ENCODE data around the gene PTDSS2.

DNA sequence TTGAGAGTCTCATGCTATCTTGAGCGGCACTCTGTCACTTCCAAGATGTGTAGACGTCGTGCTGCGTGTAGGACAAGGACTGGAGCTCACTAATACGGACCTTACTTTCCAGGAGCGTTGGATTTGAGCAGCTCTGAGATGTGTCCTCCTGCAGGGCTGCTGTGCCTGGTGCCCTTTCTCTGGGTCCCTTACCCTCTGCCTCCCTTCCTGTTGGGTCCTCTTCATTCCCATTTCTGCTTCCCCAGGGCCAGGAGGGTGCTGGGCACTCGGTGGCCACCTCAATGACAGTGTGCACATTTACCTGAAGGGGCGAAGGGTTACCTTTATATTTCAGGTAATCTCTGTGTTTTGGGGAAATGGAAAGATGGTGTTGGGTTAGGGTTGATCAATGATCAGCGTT is 4.0 kb downstream of the PTDSS2 start:
- TF ChIP-seq, protein P1, sequence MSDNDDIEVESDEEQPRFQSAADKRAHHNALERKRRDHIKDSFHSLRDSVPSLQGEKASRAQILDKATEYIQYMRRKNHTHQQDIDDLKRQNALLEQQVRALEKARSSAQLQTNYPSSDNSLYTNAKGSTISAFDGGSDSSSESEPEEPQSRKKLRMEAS (CRISPR knock-in tag; IDR thresholded peaks at IDR 0.05) = no peak
- TF ChIP-seq, protein P2, sequence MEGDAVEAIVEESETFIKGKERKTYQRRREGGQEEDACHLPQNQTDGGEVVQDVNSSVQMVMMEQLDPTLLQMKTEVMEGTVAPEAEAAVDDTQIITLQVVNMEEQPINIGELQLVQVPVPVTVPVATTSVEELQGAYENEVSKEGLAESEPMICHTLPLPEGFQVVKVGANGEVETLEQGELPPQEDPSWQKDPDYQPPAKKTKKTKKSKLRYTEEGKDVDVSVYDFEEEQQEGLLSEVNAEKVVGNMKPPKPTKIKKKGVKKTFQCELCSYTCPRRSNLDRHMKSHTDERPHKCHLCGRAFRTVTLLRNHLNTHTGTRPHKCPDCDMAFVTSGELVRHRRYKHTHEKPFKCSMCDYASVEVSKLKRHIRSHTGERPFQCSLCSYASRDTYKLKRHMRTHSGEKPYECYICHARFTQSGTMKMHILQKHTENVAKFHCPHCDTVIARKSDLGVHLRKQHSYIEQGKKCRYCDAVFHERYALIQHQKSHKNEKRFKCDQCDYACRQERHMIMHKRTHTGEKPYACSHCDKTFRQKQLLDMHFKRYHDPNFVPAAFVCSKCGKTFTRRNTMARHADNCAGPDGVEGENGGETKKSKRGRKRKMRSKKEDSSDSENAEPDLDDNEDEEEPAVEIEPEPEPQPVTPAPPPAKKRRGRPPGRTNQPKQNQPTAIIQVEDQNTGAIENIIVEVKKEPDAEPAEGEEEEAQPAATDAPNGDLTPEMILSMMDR (IDR thresholded peaks at IDR 0.05) = no peak
- TF ChIP-seq, protein P3, sequence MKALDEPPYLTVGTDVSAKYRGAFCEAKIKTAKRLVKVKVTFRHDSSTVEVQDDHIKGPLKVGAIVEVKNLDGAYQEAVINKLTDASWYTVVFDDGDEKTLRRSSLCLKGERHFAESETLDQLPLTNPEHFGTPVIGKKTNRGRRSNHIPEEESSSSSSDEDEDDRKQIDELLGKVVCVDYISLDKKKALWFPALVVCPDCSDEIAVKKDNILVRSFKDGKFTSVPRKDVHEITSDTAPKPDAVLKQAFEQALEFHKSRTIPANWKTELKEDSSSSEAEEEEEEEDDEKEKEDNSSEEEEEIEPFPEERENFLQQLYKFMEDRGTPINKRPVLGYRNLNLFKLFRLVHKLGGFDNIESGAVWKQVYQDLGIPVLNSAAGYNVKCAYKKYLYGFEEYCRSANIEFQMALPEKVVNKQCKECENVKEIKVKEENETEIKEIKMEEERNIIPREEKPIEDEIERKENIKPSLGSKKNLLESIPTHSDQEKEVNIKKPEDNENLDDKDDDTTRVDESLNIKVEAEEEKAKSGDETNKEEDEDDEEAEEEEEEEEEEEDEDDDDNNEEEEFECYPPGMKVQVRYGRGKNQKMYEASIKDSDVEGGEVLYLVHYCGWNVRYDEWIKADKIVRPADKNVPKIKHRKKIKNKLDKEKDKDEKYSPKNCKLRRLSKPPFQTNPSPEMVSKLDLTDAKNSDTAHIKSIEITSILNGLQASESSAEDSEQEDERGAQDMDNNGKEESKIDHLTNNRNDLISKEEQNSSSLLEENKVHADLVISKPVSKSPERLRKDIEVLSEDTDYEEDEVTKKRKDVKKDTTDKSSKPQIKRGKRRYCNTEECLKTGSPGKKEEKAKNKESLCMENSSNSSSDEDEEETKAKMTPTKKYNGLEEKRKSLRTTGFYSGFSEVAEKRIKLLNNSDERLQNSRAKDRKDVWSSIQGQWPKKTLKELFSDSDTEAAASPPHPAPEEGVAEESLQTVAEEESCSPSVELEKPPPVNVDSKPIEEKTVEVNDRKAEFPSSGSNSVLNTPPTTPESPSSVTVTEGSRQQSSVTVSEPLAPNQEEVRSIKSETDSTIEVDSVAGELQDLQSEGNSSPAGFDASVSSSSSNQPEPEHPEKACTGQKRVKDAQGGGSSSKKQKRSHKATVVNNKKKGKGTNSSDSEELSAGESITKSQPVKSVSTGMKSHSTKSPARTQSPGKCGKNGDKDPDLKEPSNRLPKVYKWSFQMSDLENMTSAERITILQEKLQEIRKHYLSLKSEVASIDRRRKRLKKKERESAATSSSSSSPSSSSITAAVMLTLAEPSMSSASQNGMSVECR (CRISPR knock-in tag; IDR thresholded peaks at IDR 0.05; ENCODE audit: borderline replicate concordance) = no peak
- TF ChIP-seq, protein P4, sequence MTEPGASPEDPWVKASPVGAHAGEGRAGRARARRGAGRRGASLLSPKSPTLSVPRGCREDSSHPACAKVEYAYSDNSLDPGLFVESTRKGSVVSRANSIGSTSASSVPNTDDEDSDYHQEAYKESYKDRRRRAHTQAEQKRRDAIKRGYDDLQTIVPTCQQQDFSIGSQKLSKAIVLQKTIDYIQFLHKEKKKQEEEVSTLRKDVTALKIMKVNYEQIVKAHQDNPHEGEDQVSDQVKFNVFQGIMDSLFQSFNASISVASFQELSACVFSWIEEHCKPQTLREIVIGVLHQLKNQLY (CRISPR knock-in tag; IDR thresholded peaks at IDR 0.05) = no peak
- TF ChIP-seq, protein P5, sequence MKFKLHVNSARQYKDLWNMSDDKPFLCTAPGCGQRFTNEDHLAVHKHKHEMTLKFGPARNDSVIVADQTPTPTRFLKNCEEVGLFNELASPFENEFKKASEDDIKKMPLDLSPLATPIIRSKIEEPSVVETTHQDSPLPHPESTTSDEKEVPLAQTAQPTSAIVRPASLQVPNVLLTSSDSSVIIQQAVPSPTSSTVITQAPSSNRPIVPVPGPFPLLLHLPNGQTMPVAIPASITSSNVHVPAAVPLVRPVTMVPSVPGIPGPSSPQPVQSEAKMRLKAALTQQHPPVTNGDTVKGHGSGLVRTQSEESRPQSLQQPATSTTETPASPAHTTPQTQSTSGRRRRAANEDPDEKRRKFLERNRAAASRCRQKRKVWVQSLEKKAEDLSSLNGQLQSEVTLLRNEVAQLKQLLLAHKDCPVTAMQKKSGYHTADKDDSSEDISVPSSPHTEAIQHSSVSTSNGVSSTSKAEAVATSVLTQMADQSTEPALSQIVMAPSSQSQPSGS (CRISPR knock-in tag; IDR thresholded peaks at IDR 0.05; ENCODE audit: borderline replicate concordance, low read depth) = no peak
- no peak for TF ChIP-seq ESRRA (CRISPR knock-in tag; IDR thresholded peaks at IDR 0.05; ENCODE audit: borderline replicate concordance)
- no peak for TF ChIP-seq SP1 (CRISPR knock-in tag; conservative IDR thresholded peaks at IDR 0.05)
